K562 (cell line): ENCODE results near the gene ZNF594. TPM values are rescaled to one million over a fixed set of nuclear protein-coding genes. Genes with fewer than 3 reads are reported as not detected.

Experiments used
- ATAC-seq: fragments of 200-7000 bp; cut with Tn5 transposase; 3 replicates; pipeline ENCODE4 v1.9.1; 2020; ENCODE audit warnings: moderate library complexity
- BruUV-seq: library from RNA; stranded (reverse); fragments of 400-500 nt; replicated peaks from 2 replicates; lab custom pipeline; 2021; lab: Mats Ljungman, UMichigan
- CTCF ChIA-PET: fragments of 300-600 bp; formaldehyde crosslinking; extraction: SDS; loops from one replicate; lab custom pipeline; 2021; ENCODE audit warnings: low intra/inter-chr PET ratio; lab: Yijun Ruan, JAX
- POLR2A ChIA-PET: fragments of 300-600, 350-650 bp; sonication (Branson Sonifier 250); formaldehyde crosslinking; extraction: SDS; loops from one replicate; lab custom pipeline; 2021; ENCODE audit warnings: antibody characterized with exemption, inconsistent platforms; lab: Yijun Ruan, JAX
- DNase-seq, 4 experiments: peaks; one replicate each; pipeline versions ENCODE4 v3.0.0 to v3.0.0-alpha.2; 2011 to 2018; ENCODE audit warnings: low spot score in 3 of 4, mixed read lengths in 3 of 4; ENCODE audit errors: extremely low read depth in 1 of 4
- FAIRE-seq: peaks from 2 replicates; lab custom pipeline; 2011; peaks lifted over from hg19 to GRCh38; lab: Jason Lieb, UNC
- H2AFZ ChIP-seq: 2 replicates; pipeline ENCODE4 v1.6.0; 2011; ENCODE audit warnings: low read depth, low read length, control low read depth, inconsistent platforms
- H3K27ac ChIP-seq: fragments of 200-600 bp; 3 replicates; pipeline ENCODE4 v1.8.0; 2011; ENCODE audit warnings: low read depth, mild to moderate bottlenecking, control low read depth, inconsistent platforms, low read length, moderate library complexity, mixed read lengths; ENCODE audit errors: extremely low read depth
- H3K27me3 ChIP-seq, 2 experiments: fragments of 300-600 bp in 1 of 2; 2 replicates in 1 of 2; 3 replicates in 1 of 2; pipeline versions ENCODE4 v1.6.0 to v1.8.0; 2011; ENCODE audit warnings: inconsistent platforms in 2 of 2, low read length in 2 of 2, mild to moderate bottlenecking in 1 of 2, mixed read lengths in 1 of 2, moderate library complexity in 1 of 2; ENCODE audit not compliant: control insufficient read depth in 2 of 2, insufficient read depth in 2 of 2
- H3K36me3 ChIP-seq: fragments of 300-600 bp; 3 replicates; pipeline ENCODE4 v1.8.0; 2011; ENCODE audit warnings: mild to moderate bottlenecking, low read length, inconsistent platforms; ENCODE audit not compliant: control insufficient read depth, insufficient read depth
- H3K4me1 ChIP-seq, 2 experiments: fragments of 200-600 bp in 1 of 2; replicated peaks in 1 of 2; 2 replicates in 1 of 2; 3 replicates in 1 of 2; pipeline versions ENCODE4 v1.5.1 to v1.8.0; 2011; ENCODE audit warnings: inconsistent platforms in 2 of 2, low read length in 2 of 2, mild to moderate bottlenecking in 1 of 2, mixed read lengths in 1 of 2, moderate library complexity in 1 of 2; ENCODE audit not compliant: control insufficient read depth in 2 of 2, insufficient read depth in 2 of 2
- H3K4me2 ChIP-seq: 2 replicates; pipeline ENCODE4 v1.6.1; 2011; ENCODE audit warnings: low read length, control low read depth, inconsistent platforms, mixed read lengths; ENCODE audit not compliant: insufficient read depth
- H3K4me3 ChIP-seq: fragments of 200-600 bp; sonication (generic), shearing (Covaris generic); 2 replicates; pipeline ENCODE4 v1.5.1; 2016; ENCODE audit warnings: control low read depth, inconsistent platforms
- H3K79me2 ChIP-seq: fragments of 200-600 bp; 3 replicates; pipeline ENCODE4 v1.8.0; 2011; ENCODE audit warnings: low read length, inconsistent platforms; ENCODE audit not compliant: control insufficient read depth, insufficient read depth
- H3K9ac ChIP-seq, 2 experiments: 2 replicates each; pipeline versions ENCODE4 v1.6.0 to v1.6.1; 2011; ENCODE audit warnings: low read depth in 2 of 2, low read length in 2 of 2, control low read depth in 1 of 2, inconsistent platforms in 1 of 2, mild to moderate bottlenecking in 1 of 2, mixed read lengths in 1 of 2; ENCODE audit not compliant: insufficient read depth in 1 of 2
- H3K9me1 ChIP-seq: one replicate; pipeline ENCODE4 v1.6.0; 2011; ENCODE audit warnings: inconsistent platforms, mild to moderate bottlenecking, low read length, moderate library complexity; ENCODE audit not compliant: control insufficient read depth, insufficient read depth
- H3K9me3 ChIP-seq: replicated peaks from 2 replicates; pipeline ENCODE4 v1.5.1; 2011; ENCODE audit warnings: low read depth, low read length, inconsistent platforms; ENCODE audit not compliant: control insufficient read depth, insufficient read depth
- H4K20me1 ChIP-seq: replicated peaks from 2 replicates; pipeline ENCODE4 v1.6.1; 2011; ENCODE audit warnings: low read length, inconsistent platforms, mixed read lengths; ENCODE audit not compliant: control insufficient read depth, insufficient read depth
- DMBX1 ChIP-seq: fragments of 250-450 bp; sonication (Bioruptor Pico); IDR thresholded peaks from 2 replicates; pipeline ENCODE4 v1.8.0; 2022; ENCODE audit warnings: inconsistent platforms, mild to moderate bottlenecking, moderate library complexity, borderline replicate concordance
- KDM1A ChIP-seq, 2 experiments: fragments of 450-650 bp; IDR thresholded peaks; 2 replicates each; pipeline ENCODE4 v1.6.1; 2016; ENCODE audit warnings: mild to moderate bottlenecking in 2 of 2
- LCOR ChIP-seq: sonication (generic); formaldehyde crosslinking; IDR thresholded peaks from 2 replicates; pipeline ENCODE4 v1.8.0; 2022; ENCODE audit warnings: mild to moderate bottlenecking, missing genetic modification reagents
- MTF1 ChIP-seq: fragments of 250-450 bp; sonication (Bioruptor Pico); IDR thresholded peaks from 2 replicates; pipeline ENCODE4 v1.9.0; 2021; ENCODE audit warnings: moderate library complexity, mild to moderate bottlenecking, inconsistent platforms, borderline replicate concordance
- MYBL2 ChIP-seq, 2 experiments: fragments of 450-650 bp in 1 of 2; sonication (generic) in 1 of 2; formaldehyde crosslinking in 1 of 2; IDR thresholded peaks; 2 replicates each; pipeline versions ENCODE4 v1.6.1 to v1.8.1; 2017 to 2022; ENCODE audit warnings: borderline replicate concordance in 1 of 2, inconsistent platforms in 1 of 2, low read depth in 1 of 2, mild to moderate bottlenecking in 1 of 2, missing genetic modification reagents in 1 of 2, moderate library complexity in 1 of 2
- NCOR1 ChIP-seq: fragments of 450-650 bp; IDR thresholded peaks from 2 replicates; pipeline ENCODE4 v1.6.1; 2016; ENCODE audit warnings: mild to moderate bottlenecking, moderate library complexity
- PML ChIP-seq: IDR thresholded peaks from 2 replicates; pipeline ENCODE4 v1.6.1; 2012; ENCODE audit warnings: low read length, inconsistent platforms
- RBM25 ChIP-seq: fragments of 200-400 bp; formaldehyde crosslinking; IDR thresholded peaks from 2 replicates; pipeline ENCODE4 v1.6.1; 2018; ENCODE audit warnings: low read length, low read depth, moderate library complexity; ENCODE audit not compliant: severe bottlenecking
- RFX1 ChIP-seq: fragments of 450-650 bp; IDR thresholded peaks from 2 replicates; pipeline ENCODE4 v1.6.1; 2016; ENCODE audit warnings: mild to moderate bottlenecking, moderate library complexity
- SIN3A ChIP-seq, 2 experiments: fragments of 150-350 bp in 1 of 2; IDR thresholded peaks; 2 replicates each; pipeline ENCODE4 v1.6.1; 2011 to 2016; ENCODE audit warnings: borderline replicate concordance in 2 of 2, low read depth in 2 of 2, low read length in 2 of 2, mild to moderate bottlenecking in 2 of 2, moderate library complexity in 2 of 2; ENCODE audit not compliant: control insufficient read depth in 1 of 2
- SUPT5H ChIP-seq: fragments of 450-650 bp; IDR thresholded peaks from 2 replicates; pipeline ENCODE4 v1.6.1; 2016
- TARDBP ChIP-seq: fragments of 450-650 bp; IDR thresholded peaks from 2 replicates; pipeline ENCODE4 v1.6.1; 2016
- TBL1XR1 ChIP-seq, 2 experiments: IDR thresholded peaks; 2 replicates each; pipeline ENCODE4 v1.6.1; 2012; ENCODE audit warnings: improper control_type of control experiment in 2 of 2, low read length in 2 of 2, mild to moderate bottlenecking in 1 of 2
- ZNF764 ChIP-seq: fragments of 250-450 bp; sonication (Bioruptor Pico); IDR thresholded peaks from 2 replicates; pipeline ENCODE4 v1.4.0; 2020; ENCODE audit warnings: low read depth, mild to moderate bottlenecking, moderate library complexity
- WGBS: fragments of 100-300 bp; shearing (Covaris generic); methylation state at CpG from one replicate; pipeline ENCODE4 v1.1.6; 2016; ENCODE audit warnings: low coverage, mixed read lengths; ENCODE audit not compliant: insufficient coverage; ENCODE audit errors: missing lambda C conversion rate; 5-methylcytosine and 5-hydroxymethylcytosine counted together
- in situ Hi-C: fragments of 300-500 bp; cut with MboI; formaldehyde crosslinking; loops from 4 replicates; pipeline ENCODE4 v1.15.0; 2018; ENCODE audit warnings: inconsistent platforms, mixed read lengths
- intact Hi-C: fragments of 100-400 bp; cut with micrococcal nuclease; formaldehyde crosslinking; loops from 2 replicates; pipeline ENCODE4 v1.14.2; 2022
- polyA plus RNA-seq, 8 experiments: library from polyadenylated mRNA; depleted of rRNA in 4 of 8; stranded (reverse) in 5 of 8; unstranded in 3 of 8; fragments of >200 nt; fragmentation: Nextera tagmentation in 2 of 8; fragmentation: Illumina TruSeq in 1 of 8; extraction: Ambion mirVana in 2 of 8; extraction: Trizol in 1 of 8; gene quantifications; 2 replicates each; pipeline versions ENCODE4 v1.2.1 to v1.2.3, GENCODE V29; 2011 to 2014; ENCODE audit warnings: inconsistent platforms in 1 of 8, missing spikeins in 1 of 8
- total RNA-seq, 7 experiments: library from RNA; depleted of rRNA in 6 of 7; stranded (reverse); fragments of >200 nt in 6 of 7; fragmentation: Illumina TruSeq in 2 of 7; extraction: Trizol in 2 of 7; gene quantifications; 2 replicates each; pipeline versions ENCODE4 v1.2.1 to v1.2.3, GENCODE V29; 2011 to 2021; ENCODE audit warnings: low replicate concordance in 1 of 7
- TF ChIP-seq, protein P1 (sequence below): IDR thresholded peaks from 3 replicates; pipeline ENCODE4 v1.6.1; 2011; ENCODE audit warnings: borderline replicate concordance, mild to moderate bottlenecking; ENCODE audit not compliant: insufficient read length, insufficient read depth

Gene ZNF594
- total and polyA plus RNA-seq, 9 of the 15 experiments (the other 6 are each of a cell fraction or from before 2014, with no cell fraction given): 0.24 to 4.7 (median 2.6) TPM

DNA sequence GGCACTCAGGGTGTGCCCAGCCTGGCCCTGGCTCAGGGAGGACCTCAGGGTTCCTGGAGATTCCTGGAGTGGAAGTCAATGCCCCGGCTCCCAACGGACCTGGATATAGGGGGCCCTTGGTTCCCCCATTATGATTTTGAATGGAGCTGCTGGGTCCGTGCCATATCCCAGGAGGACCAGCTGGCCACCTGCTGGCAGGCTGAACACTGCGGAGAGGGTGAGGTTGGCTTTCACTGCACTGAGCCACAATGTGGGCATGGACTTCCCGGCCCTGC, 52.3 kb downstream of the ZNF594 start:
- TF ChIP-seq, protein P1, sequence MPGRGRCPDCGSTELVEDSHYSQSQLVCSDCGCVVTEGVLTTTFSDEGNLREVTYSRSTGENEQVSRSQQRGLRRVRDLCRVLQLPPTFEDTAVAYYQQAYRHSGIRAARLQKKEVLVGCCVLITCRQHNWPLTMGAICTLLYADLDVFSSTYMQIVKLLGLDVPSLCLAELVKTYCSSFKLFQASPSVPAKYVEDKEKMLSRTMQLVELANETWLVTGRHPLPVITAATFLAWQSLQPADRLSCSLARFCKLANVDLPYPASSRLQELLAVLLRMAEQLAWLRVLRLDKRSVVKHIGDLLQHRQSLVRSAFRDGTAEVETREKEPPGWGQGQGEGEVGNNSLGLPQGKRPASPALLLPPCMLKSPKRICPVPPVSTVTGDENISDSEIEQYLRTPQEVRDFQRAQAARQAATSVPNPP: no peak
- TF ChIP-seq DMBX1 (CRISPR knock-in tag): no peak
- no peak for ATAC-seq
- ChIA-PET CTCF (no interaction called here), POLR2A (interaction anchor here (0.5 to 0.6 kb wide), 2 partner anchors 36 to 284 kb away, joined by 3 read pairs; no protein-coding TSS in a partner anchor)
- in situ Hi-C loops: no loop called here
- no peak for FAIRE-seq
- Histone ChIP-seq H3K9ac (no peak overlapping the region), H4K20me1 (no peaks in the 10 kb centered on the region), H3K27me3 (peaks cover 0 to 25% of the 10 kb centered on the region in 2 experiments; a peak in 2 of 5 replicates), H3K79me2 (no peaks in the 10 kb centered on the region), H3K36me3 (no peaks in the 10 kb centered on the region), H3K9me3 (no peaks in the 10 kb centered on the region), H3K27ac (no peak overlapping the region), H3K4me1 (no peaks in the 10 kb centered on the region), H2AFZ (no peak overlapping the region), H3K4me3 (no peak overlapping the region), H3K4me2 (no peak overlapping the region), H3K9me1 (no peaks in the 10 kb centered on the region)
- intact Hi-C loops: no loop called here
- WGBS: 0% methylated on average over 2 of the region's 5 CpGs
- BruUV-seq: no TSS peak
- no peak for DNase-seq

DNA sequence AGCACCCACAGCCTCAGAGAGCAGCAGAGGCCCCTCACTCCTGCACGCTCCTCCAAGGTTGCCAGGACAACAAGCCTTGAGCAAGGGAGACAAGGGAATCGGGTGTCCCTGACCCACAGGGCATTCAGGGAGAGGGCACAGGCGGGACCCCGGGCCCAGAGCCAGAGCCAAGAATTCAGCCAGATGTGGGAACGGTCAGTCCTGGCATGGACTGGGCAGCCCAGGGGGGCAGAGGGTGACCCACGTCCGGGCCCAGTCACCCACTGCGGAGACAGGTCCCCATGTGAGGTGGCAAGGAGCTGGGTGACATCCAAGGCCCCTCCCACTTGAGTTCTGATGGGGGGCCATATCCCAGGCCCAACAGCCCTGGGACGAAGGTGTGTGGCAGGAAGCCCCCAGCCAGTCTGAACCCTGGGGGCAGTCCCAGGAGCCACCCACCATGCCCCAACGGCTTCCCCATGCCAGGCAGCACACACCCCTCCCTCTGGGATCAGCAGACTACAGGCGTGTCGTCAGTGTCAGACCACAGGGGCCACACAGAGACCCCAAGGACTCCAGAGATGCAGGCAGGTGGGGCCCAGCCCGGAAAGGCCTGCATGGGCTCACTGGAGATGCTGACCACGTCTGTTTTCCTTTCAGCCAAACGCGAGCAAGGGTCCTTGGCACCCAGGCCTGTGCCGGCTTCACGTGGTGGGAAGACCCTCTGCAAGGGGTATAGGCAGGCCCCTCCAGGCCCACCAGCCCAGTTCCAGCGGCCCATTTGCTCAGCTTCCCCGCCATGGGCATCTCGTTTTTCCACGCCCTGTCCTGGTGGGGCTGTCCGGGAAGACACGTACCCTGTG, 52.8 kb downstream of the ZNF594 start:
- 1% methylated on average over 17 of the region's 24 CpGs for WGBS
- peaks cover 0 to 31% of the 10 kb centered on the region in 2 experiments; a peak in 2 of 5 replicates for H3K27me3 ChIP-seq
- no TSS peak for BruUV-seq
- POLR2A ChIA-PET: no interaction called here
- H3K79me2 ChIP-seq: no peaks in the 10 kb centered on the region
- DNase-seq: no peak
- H3K4me2 ChIP-seq: no peak overlapping the region
- H3K27ac ChIP-seq: no peak overlapping the region
- H3K4me3 ChIP-seq: no peak overlapping the region
- intact Hi-C loops (no loop called here), in situ Hi-C loops (no loop called here)
- H2AFZ ChIP-seq: no peak overlapping the region
- H3K9me1 ChIP-seq: no peaks in the 10 kb centered on the region
- no peak overlapping the region for H3K9ac ChIP-seq
- no peaks in the 10 kb centered on the region for H3K9me3 ChIP-seq
- no peaks in the 10 kb centered on the region for H4K20me1 ChIP-seq
- ATAC-seq: no peak
- CTCF ChIA-PET: no interaction called here
- H3K4me1 ChIP-seq: no peaks in the 10 kb centered on the region
- no peaks in the 10 kb centered on the region for H3K36me3 ChIP-seq
- no peak for FAIRE-seq
- no peak for TF ChIP-seq ZNF764 (CRISPR knock-in tag)
- no peak for TF ChIP-seq PML
- TF ChIP-seq NCOR1: no peak
- no peak for TF ChIP-seq KDM1A (IDR thresholded peaks at IDR 0.05)
- no peak for TF ChIP-seq TBL1XR1 (IDR thresholded peaks at IDR 0.05; ENCODE audit: low read length in 2 of 2)
- no peak for TF ChIP-seq SIN3A (IDR thresholded peaks at IDR 0.05; ENCODE audit: borderline replicate concordance in 2 of 2, control insufficient read depth in 1 of 2, low read depth in 2 of 2, low read length in 2 of 2)
- no peak for TF ChIP-seq LCOR
- no peak for TF ChIP-seq MYBL2 (IDR thresholded peaks at IDR 0.05; ENCODE audit: low read depth)
- no peak for TF ChIP-seq MYBL2 (CRISPR knock-in tag; IDR thresholded peaks at IDR 0.05; ENCODE audit: borderline replicate concordance)
- TF ChIP-seq MTF1: no peak
- no peak for TF ChIP-seq RFX1
- TF ChIP-seq SUPT5H: no peak
- TF ChIP-seq RBM25: no peak
- no peak for TF ChIP-seq TARDBP
